BE2C (cell line): ENCODE results near the gene STXBP5L.

Source experiments
- DNase-seq: peaks from one replicate; pipeline ENCODE4 v3.0.0-alpha.2; 2020
- H3K27me3 ChIP-seq: fragments of 250-450 bp; sonication (Bioruptor Pico); 2 replicates; pipeline ENCODE4 v1.5.1; 2020; ENCODE audit warnings: mild to moderate bottlenecking
- H3K36me3 ChIP-seq: fragments of 250-450 bp; sonication (Bioruptor Pico); 2 replicates; pipeline ENCODE4 v1.5.1; 2020; ENCODE audit warnings: mild to moderate bottlenecking
- H3K4me1 ChIP-seq: fragments of 250-450 bp; sonication (Bioruptor Pico); 2 replicates; pipeline ENCODE4 v1.5.1; 2020
- H3K4me3 ChIP-seq: 2 replicates; pipeline ENCODE4 v1.5.1; 2011; ENCODE audit warnings: low read depth, low read length
- H3K9me3 ChIP-seq: fragments of 250-450 bp; sonication (Bioruptor Pico); 2 replicates; pipeline ENCODE4 v1.5.1; 2020
- TF ChIP-seq, protein P1 (sequence below): IDR thresholded peaks from 2 replicates; pipeline ENCODE4 v1.5.1; 2012; ENCODE audit warnings: mild to moderate bottlenecking, low read depth, low read length

Gene STXBP5L

DNA sequence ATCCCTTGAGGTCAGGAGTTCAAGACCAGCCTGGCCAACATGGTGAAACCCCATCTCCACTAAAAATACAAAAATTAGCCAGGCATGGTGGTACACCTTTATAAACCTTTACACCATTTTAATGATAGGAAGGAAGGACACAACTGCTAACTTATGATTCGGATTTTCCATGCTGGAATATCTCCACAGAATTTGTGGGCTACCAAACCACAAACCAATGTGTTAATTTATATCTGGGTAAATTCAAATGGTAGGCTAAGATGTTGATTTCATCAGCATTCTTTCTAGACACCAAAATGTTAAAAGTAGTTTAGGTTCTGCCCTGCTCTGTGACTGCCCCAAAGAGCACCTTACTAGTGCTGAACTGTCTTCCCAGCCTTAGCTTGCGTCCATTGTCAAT is 565.0 kb downstream of the STXBP5L start:
- DNase-seq = no peak
- H3K4me3 ChIP-seq = no peak overlapping the region
- H3K36me3 ChIP-seq = peaks cover 36% of the 10 kb centered on the region
- H3K27me3 ChIP-seq = no peaks in the 10 kb centered on the region
- H3K9me3 ChIP-seq = no peaks in the 10 kb centered on the region
- TF ChIP-seq, protein P1, sequence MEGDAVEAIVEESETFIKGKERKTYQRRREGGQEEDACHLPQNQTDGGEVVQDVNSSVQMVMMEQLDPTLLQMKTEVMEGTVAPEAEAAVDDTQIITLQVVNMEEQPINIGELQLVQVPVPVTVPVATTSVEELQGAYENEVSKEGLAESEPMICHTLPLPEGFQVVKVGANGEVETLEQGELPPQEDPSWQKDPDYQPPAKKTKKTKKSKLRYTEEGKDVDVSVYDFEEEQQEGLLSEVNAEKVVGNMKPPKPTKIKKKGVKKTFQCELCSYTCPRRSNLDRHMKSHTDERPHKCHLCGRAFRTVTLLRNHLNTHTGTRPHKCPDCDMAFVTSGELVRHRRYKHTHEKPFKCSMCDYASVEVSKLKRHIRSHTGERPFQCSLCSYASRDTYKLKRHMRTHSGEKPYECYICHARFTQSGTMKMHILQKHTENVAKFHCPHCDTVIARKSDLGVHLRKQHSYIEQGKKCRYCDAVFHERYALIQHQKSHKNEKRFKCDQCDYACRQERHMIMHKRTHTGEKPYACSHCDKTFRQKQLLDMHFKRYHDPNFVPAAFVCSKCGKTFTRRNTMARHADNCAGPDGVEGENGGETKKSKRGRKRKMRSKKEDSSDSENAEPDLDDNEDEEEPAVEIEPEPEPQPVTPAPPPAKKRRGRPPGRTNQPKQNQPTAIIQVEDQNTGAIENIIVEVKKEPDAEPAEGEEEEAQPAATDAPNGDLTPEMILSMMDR = no peak
- no peaks in the 10 kb centered on the region for H3K4me1 ChIP-seq
